ENCODE data around the gene EXOSC10. TPM values are rescaled to one million over a fixed set of nuclear protein-coding genes. Genes with fewer than 3 reads are reported as not detected.

Gene EXOSC10
- 50.9 TPM for total RNA-seq
- long read RNA-seq, transcript EXOSC10-202 (25 exons, 2,808 nt): major isoform, 71 of 100 reads
- long read RNA-seq, partial matches to known transcripts: 12 of 100 reads
- long read RNA-seq, other reads (novel, unspliced or antisense): 17 of 100 reads

DNA sequence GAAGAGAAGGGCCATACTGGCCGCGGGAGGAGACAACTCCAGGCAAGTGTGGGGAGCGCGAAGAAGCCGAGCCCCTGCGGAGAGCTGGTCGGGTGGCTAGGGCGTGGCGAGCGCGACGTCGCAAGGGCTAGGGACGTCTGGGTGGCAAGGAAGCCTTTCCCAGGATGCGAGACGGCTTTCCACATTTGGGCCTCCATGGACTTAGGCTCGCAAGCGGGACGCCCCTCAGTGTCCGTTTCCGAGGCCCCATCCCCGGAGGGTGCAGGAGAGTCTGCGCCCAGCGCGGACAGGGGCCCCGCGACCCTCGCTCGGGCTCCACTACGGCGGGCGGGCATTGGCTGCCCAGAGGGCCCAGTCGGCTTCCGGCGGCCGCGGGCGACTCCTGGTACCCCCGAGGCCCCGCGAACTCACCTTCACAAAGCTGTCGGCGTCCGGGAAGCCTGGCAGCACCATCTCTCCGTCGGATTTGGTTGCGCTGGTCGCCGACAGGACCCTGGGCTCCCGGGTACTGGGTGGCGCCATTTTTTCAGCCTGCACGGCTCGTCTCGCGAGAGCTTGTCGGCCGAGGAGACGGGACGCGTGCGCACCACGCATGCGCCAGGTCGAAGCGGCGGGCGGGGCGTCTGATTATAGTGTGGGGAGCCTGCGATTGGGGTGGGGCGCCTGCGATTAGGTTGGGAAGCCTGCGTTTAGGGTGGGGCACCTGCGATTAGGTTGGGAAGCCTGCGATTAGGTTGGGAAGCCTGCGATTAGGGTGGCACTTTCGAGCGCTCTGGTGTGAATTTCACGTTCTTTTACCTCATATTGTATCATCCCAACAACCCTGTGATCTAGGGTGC, at the start of gene EXOSC10:
TSS of gene EXOSC10 (minus strand) at position 560 of the 839 bp plus-strand sequence. CDS start at position 522, 38 bp downstream.
- intact Hi-C loops (cut with DNase I): no loop called here

DNA sequence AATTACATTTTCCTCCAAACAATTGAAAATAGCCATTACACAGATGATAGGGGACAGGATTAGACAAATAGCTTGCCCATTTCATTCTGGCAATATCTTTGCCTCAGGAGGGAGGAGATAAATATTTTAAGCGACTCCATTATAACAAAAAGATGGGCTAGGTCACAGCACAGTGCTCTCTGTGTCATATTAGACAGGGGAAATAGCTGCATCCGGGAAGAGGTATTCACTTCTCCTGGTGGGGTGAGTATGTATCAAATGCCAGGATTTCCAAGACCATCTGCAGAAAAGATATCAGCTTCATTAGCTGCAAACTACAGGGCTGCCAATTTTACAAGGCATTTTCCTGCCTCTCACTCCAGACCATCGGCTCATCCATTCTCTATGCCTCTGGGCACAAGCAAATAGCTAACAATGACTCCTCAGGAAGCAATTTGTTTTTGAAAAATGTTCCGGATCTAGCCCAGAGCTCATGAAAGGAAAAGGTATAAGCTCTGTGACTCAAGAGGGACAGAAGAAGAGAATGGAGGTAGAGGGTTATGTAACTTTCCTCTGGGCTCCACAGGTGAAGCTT, 47.6 kb upstream of the EXOSC10 start:
- H3K27ac ChIP-seq: no peak overlapping the region
- no peaks in the 10 kb centered on the region for H3K9me3 ChIP-seq
- H3K4me3 ChIP-seq: no peak overlapping the region
- DNase-seq (no peak), ATAC-seq (no peak)
- H3K36me3 ChIP-seq: peaks cover 66% of the 10 kb centered on the region
- H3K27me3 ChIP-seq: no peaks in the 10 kb centered on the region
- TF ChIP-seq, protein P1, sequence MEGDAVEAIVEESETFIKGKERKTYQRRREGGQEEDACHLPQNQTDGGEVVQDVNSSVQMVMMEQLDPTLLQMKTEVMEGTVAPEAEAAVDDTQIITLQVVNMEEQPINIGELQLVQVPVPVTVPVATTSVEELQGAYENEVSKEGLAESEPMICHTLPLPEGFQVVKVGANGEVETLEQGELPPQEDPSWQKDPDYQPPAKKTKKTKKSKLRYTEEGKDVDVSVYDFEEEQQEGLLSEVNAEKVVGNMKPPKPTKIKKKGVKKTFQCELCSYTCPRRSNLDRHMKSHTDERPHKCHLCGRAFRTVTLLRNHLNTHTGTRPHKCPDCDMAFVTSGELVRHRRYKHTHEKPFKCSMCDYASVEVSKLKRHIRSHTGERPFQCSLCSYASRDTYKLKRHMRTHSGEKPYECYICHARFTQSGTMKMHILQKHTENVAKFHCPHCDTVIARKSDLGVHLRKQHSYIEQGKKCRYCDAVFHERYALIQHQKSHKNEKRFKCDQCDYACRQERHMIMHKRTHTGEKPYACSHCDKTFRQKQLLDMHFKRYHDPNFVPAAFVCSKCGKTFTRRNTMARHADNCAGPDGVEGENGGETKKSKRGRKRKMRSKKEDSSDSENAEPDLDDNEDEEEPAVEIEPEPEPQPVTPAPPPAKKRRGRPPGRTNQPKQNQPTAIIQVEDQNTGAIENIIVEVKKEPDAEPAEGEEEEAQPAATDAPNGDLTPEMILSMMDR (IDR thresholded peaks at IDR 0.05): no peak
- intact Hi-C loops (cut with DNase I): no loop called here
- peaks cover 24% of the 10 kb centered on the region for H3K4me1 ChIP-seq

More for the DNA sequence above, at the start of gene EXOSC10:
- Histone ChIP-seq H3K36me3 (peaks cover 22% of the 10 kb centered on the region), H3K4me3 (peak within 1 kb of the TSS; percentile 93), H3K27me3 (no peaks in the 10 kb centered on the region), H3K27ac (peak within 1 kb of the TSS; percentile 90), H3K4me1 (peaks cover 15% of the 10 kb centered on the region), H3K9me3 (no peaks in the 10 kb centered on the region)
- ATAC-seq (peak; percentile 98), DNase-seq (peak; percentile 97)
- TF ChIP-seq, protein P1 (IDR thresholded peaks at IDR 0.05): no peak

DNA sequence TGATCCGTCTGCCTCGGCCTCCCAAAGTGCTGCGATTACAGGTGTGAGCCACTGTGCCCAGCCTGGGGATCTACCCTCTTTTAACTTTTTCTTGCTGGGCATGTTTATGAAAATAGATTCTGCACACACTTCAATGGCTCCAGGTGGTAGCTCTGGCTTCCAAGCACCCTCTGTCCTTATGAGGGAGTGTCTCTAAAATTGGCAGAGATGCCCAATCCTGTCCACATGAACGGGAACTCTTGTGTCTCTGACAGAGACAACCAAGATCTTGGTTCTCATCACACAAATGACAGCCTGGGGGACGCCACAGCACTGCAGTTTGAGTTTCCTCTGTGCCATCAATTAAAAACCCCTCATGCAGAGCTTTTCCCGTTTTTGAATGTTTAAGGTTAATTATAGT, 46.1 kb upstream of the EXOSC10 start:
- TF ChIP-seq, protein P1 (IDR thresholded peaks at IDR 0.05): no peak
- DNase-seq: no peak
- no peak for ATAC-seq
- intact Hi-C loops (cut with DNase I): no loop called here
- Histone ChIP-seq H3K27me3 (no peaks in the 10 kb centered on the region), H3K4me1 (peaks cover 10% of the 10 kb centered on the region), H3K36me3 (peaks cover 66% of the 10 kb centered on the region), H3K4me3 (no peak overlapping the region), H3K27ac (no peak overlapping the region), H3K9me3 (no peaks in the 10 kb centered on the region)

DNA sequence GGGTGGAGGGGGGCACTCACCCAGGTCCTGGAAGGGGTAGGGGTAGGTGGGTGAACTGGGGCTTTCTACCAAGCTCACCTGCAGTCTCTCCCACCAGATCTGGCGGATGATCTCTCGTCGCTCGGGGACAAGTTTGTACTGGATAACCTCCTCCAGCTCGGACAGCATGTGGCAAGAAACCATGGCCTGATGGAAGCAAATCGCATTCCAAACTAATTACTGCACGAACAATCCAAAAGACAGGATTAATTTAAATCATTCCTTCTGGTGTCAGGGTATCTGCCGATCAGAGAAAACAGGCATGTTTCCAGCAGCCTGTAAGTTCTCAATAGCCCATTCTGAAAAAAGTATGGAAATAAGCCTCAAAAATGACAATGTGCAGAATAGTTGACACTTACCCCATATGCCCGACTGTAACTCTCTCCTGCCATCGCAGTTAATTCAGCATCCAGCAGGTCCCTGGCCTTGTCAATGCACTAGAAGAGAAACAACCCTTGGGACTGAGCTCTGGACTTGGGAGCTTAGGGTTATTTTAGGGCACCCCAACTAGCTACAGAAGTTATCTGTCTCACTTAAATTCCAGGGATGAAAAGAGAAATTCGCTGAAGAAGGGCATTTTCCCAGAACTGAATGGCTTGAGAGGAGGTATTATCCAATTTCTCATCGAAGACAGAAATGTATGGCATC, 45.0 kb upstream of the EXOSC10 start:
- Histone ChIP-seq H3K27ac (no peak overlapping the region), H3K36me3 (peaks cover 70% of the 10 kb centered on the region), H3K4me1 (peaks cover 5% of the 10 kb centered on the region), H3K4me3 (no peak overlapping the region), H3K27me3 (no peaks in the 10 kb centered on the region), H3K9me3 (no peaks in the 10 kb centered on the region)
- DNase-seq (no peak), ATAC-seq (no peak)
- intact Hi-C loops (cut with DNase I): no loop called here
- TF ChIP-seq, protein P1 (IDR thresholded peaks at IDR 0.05): no peak

DNA sequence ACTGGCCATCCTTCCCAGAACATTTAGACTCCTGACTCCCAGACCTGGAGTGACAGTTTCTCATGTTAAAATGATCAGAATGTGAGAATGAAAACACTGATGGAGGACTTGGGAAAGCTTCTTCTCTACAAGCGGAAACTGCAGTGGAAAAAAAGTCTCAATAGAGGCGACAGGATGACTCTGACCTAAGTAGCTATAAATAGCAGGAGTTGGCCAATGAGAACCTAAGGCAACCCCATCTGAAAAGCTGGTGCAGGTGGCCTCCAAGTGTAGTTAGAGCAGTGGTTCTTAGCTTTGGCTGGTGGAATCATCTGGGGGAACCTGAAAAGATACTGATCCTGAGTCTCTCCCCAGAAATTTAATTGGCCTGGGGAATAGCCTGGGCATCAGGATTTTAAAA, 44.2 kb upstream of the EXOSC10 start:
- no peak for ATAC-seq

More for the DNA sequence above, 44.2 kb upstream of the EXOSC10 start:
- TF ChIP-seq, protein P1 (IDR thresholded peaks at IDR 0.05): no peak
- Histone ChIP-seq H3K27ac (no peak overlapping the region), H3K4me1 (peaks cover 4% of the 10 kb centered on the region), H3K4me3 (no peak overlapping the region), H3K9me3 (no peaks in the 10 kb centered on the region), H3K27me3 (no peaks in the 10 kb centered on the region), H3K36me3 (peaks cover 69% of the 10 kb centered on the region)
- no peak for DNase-seq
- intact Hi-C loops (cut with DNase I): no loop called here
